Activated T-helper 9 cell treated with anti-CD3 and anti-CD28 coated beads, Interleukin-2, amount 50 U/mL, for 16 hours (primary cell): ENCODE results near the gene AMZ2.
A peak's percentile ranks its signal among the peaks of the same experiment; 100 is the strongest.
"Not testable (repeated sequence)": the region's sequence is repeated elsewhere in the genome, so short reads cannot be mapped to it uniquely, and the experiment has no call there.

ENCODE experiments used
- DNase-seq: peaks from one replicate; pipeline ENCODE4 v3.0.0-alpha.2; 2020; ENCODE audit warnings: low read depth

Gene AMZ2, protein sequence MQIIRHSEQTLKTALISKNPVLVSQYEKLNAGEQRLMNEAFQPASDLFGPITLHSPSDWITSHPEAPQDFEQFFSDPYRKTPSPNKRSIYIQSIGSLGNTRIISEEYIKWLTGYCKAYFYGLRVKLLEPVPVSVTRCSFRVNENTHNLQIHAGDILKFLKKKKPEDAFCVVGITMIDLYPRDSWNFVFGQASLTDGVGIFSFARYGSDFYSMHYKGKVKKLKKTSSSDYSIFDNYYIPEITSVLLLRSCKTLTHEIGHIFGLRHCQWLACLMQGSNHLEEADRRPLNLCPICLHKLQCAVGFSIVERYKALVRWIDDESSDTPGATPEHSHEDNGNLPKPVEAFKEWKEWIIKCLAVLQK

DNA sequence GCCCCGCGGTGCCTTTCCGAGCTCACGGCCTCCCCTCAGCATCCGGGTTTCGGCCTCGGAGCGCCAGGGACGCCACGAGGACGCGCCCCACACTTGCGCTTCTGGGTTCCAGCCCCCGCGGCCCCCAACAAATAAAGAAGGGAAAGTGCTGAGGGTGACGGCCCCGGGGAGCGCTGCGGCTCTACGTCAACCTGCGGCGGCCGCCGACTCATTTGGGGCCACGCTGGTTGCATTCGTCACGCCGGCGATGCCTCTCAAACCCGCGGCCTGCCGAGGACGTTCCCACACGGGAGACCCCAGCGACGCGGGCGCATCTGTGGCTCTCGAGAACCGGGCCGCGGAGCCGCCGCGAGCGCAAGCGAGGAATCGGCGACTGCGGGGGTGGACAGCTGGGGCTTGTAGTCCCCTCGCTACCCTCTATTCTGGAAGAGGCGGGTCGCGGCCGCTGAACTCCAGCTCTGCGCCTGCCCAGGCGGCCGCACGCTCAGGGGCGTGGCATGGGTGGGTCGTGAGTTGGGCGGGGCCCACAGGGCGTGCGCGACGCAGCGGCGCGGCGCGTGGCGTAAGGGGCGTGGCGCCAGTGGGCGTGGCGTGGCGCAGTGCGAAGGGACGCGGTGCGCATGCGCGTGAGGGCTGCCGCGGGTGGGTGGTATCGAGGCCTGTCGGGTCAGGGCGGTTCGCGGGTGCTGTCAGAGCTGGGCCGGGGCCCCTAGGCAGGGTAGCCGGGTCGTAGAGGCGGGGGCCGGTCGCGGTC, at the start of gene AMZ2:
Gene AMZ2, plus strand, starts transcription at position 599 of the 754 bp plus-strand sequence. CDS start 2,145 bp downstream, outside the sequence.
- DNase-seq, result peak; percentile 97

DNA sequence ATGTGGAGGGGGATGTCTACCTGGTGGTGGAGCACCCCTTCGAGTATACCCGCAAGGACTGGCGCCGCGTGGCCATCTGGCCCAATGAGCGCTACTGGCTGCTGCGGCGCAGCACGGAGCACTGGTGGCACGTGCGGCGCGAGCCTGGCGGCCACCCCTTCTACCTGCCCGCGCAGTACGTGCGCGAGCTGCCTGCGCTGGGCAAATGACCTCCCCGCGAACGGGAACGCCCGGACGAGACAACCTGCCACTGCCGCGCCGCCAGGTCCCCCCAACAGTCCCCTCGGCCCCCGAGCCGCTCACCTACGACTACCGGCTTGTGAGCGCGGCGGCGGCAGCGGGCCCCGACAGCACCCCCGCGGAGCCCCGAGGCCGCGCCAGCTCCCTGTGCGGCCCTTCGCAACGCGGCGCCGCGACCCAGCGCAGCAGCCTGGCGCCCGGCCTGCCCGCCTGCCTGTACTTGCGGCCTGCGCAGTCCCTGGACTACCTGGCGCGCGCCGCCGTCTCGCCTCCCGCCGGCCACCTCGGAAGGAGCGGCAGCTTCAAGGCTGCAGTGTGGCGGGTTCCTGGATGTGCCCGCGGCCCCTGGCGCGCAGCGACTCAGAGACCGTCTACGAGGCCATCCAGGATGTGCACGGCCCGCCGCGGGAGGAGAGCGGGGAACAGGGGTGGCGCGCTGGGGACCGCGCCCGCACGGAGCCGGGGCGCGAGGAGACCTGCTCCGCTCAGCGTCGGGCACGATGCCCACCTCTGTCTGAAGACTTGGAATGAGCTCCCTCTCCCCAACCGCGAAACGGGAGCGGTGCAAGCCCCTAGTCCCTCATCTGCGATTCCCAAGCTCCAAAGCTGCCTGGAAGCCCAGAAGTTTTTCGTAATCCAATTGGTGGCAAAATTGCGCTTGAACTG, 48.7 kb upstream of the AMZ2 start:
- DNase-seq, result no peak

GRCh38 chr17:68199837-68200688, 47.8 kb upstream of the AMZ2 start:
- DNase-seq, result no peak

GRCh38 chr17:68200689-68201417, 47.0 kb upstream of the AMZ2 start:
- DNase-seq, result peak; percentile 65

- DNase-seq, result not testable (repeated sequence)
Observed at GRCh38 chr17:68201418-68201771, 46.4 kb upstream of the AMZ2 start.

DNA sequence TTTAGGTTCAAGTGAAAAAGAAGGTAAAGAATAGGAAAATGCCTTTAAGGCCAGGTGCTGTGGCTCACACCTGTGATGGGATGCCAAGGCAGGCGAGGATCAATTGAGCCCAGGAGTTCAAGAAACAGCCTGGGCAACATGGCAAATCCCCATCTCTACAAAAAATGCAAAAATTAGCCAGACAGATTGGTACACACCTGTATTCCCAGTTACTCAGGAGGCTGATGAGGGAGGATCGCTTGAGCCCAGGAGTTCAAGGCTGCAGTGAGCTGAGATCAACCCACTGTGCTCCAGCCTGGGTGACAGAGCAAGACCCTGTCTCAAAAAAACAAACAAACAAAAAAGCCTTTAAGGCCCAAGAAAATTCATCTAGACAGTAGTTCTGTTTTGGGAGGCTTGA, 45.5 kb upstream of the AMZ2 start:
- not testable (repeated sequence) for DNase-seq

GRCh38 chr17:68204736-68205135, 43.1 kb upstream of the AMZ2 start:
- no peak for DNase-seq

DNA sequence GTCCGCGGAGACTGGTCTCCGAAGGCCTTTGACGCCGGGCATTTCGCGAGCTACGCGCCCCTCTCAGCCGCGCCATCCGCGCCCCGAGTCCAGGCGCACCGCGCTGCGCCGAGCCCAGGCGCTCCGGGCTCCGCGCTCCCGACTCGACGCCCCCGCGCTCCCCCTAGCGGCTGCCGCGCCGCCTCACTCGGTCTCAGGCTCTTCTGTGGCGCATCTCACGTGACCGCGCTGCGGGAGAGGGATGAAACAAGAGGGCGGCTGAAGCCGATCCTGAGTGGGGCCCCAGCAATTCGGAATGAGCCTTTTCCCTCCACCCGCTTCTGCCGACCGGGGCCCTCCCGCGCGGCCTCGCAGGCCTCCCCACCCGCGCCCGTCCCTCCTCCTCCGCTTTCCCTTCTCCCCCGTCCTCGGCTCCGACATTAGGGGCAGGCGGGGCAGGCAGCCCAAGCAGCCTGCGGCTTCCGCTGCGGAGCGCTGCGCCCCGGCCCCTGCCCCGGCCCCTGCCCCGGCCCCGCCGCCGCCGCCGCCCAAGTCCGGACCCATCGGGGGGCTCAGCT, 42.5 kb upstream of the AMZ2 start:
- DNase-seq, result peak; percentile 89

DNA sequence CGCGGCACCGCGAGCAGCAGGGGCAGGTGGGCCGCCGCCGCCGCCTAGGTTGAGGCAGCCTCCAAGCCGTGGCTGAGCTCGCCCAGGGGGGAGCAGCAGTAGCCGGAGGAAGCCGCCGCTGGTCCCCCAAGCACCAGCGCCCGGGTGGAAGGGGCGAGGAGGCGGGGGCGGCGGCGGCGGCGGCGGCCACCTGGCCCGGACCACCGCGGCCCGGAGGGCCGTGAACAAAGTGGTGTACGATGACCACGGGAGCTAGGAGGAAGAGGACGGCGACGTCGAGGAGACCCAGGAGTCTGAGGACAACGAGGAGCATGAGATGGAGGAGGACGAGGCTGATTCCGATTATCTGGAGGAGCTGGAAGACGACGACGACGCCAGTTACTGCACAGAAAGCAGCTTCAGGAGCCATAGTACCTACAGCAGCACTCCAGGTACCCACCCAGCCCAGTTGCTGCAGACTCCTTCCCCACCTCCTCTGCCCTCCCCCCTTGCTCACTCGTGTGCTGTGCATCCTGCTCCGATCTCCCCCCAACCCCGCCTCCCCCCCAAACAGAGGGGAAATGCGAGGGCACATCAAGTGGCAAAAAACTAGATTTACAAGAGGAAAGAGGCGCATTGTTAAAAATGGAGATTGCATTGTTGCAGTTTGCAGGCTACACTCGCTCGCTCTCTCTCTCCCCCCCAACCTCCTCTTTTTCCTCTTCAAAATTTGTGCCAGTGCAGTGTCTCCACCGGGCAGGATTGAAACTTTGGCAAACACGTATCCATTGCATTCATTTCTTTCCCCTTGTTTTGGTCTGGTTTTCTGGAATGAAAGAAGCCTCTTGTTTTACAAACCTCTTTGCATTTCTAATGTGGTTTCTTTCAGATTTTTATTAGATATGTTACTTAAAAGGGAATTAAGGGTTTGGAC, 41.8 kb upstream of the AMZ2 start:
- DNase-seq, result no peak

DNA sequence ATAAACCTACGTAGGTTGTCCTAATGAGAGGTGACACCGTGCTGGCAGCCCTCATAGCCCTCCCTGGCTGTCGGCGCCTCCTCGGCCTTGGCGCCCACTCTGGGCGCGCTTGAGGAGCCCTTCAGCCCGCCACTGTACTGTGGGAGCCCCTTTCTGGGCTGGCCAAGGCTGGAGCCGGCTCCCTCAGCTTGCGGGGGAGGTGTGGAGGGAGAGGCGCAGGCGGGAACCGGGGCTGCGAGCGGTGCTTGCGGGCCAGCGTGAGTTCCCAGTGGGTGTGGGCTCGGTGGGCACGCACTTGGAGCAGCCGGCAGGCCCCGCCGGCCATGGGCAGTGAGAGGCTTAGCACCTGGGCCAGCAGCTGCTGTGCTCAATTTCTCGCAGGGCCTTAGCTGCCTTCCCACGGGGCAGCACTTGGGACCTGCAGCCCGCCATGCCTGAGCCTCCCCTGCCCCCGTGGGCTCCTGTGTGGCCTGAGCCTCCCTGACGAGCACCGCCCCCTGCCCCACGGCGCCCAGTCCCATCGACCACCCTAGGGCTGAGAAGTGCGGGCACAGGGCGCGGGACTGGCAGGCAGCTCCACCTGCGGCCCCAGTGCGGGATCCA, 40.1 kb upstream of the AMZ2 start:
- no peak for DNase-seq

DNA sequence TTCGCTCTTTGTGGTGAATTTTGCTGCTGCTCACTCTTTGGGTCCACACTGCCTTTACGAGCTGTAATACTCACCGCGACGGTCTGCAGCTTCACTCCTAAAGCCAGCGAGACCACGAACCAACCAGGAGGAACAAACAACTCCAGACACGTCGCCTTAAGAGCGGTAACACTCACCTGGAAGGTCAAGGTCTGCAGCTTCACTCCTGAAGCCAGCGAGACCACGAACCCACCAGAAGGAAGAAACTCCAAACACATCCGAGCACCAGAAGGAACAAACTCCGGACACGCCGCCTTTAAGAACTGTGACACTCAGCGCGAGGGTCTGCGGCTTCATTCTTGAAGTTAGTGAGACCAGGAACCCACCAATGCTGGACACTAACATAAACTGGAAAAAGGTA, 39.2 kb upstream of the AMZ2 start:
- DNase-seq, result not testable (repeated sequence)

DNA sequence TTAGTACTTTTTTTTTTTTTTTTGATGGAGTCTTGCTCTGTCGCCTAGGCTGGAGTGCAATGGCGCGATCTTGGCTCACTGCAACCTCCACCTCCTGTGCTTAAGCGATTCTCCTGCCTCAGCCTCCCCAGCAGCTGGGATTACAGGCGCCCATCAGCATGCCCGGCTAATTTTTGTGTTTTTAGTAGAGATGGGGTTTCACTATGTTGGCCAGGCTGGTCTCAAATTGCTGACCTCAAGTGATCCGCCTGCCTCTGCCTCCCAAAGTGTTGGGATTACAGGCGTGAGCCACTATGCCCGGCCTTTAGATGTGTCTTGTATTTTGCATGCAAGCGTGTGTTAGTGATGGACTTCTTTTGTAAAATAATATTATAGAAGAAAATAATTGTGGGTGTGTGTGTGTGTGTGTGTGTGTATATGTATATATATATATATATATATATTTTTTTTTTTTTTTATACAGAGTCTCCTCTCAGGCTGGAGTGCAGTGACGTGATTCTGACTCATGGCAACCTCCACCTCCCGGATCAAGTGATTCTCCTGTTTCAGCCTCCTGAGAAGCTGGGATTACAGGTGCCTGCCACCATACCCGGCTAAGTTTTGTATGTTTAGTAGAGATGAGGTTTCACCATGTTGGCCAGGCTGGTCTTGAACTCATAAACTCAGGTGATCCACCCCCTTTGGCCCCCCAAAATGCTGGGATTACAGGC, 38.5 kb upstream of the AMZ2 start:
- DNase-seq, result not testable (repeated sequence)

GRCh38 chr17:68210570-68211315, 37.1 kb upstream of the AMZ2 start:
- no peak for DNase-seq

DNA sequence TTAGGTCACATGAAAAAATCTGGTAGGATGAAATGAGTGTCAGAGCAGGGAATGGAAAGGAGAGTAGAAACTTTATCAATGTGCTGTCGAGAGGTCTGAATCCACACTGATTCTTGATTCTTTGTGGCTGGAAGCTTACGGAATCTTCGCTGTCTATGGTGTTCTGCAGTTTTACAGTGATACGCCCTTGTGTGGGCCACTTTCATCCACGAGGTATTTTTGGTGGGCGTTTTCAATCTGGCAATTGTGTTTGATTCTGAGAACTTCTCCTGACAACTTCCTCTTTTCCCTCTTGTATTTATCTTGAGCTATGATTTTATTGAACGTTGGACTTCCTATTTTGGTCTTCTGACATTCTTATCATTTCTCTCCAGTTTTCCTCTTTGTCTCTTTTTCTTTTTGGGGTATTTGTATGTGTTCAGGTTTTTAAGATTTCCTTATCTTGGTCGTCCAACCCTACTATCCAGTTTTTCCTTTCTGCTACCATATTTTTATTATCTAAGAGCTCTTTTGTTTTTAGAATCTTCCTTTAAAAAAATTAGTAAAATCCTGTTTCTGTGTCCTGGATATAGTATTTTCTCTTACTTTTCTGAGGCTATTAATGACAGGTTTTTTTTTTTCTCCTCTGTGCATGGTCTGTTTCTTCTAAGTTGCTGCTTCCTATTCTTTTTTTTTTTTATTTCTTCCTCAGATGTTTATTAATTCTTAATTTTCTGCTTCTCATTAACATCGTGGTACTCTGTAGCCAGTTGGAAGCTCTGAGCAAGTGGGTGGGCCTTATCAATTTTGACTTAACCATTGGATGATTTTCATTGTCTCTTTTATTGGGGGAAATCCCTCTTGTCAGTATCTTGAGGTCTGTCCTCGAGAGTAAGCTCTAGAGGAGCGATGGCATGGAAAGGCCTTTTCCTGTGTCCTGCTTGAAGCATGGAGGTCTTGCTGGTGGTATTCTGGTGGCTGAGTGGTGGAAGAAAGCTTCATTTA, 34.1 kb upstream of the AMZ2 start:
- not testable (repeated sequence) for DNase-seq

DNA sequence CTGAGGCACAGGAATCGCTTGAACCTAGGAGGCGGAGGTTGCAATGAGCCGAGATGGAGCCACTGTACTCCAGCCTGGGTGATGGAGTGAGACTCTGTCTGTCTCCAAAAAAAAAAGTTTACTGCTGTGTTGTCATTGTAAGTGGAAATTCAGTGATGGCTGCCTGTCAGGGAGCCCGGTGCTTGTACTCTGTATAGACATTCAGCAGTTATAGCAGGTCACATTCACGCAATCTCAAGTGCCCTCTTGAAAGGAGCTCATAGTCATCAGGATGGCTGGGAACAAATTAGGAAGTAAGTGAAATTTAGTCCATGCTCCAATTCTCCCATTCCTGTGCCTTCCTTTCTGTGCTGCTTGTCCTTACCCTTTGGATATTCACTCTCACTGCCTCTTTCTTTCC, 32.4 kb upstream of the AMZ2 start:
- not testable (repeated sequence) for DNase-seq

DNA sequence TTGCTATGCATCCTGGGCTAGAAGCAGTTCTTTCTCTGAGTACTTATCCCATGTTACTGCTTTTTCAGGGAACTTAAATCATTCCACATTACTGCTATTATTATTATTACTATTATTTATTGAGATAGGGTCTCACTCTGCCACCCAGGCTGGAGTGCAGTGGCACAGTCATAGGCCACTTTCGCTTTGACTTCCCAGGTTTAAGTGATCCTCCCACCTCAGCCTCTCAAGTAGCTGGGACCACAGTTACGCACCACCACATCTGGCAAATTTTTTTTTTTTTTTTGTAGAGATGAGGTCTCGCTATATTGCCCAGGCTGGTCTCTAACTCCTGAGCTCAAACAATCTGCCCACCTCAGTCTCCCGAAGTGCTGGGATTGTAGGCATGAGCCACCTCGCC, 28.4 kb upstream of the AMZ2 start:
- not testable (repeated sequence) for DNase-seq
